Panc1 (cell line): ENCODE results near the gene RALGPS1.

Source experiments
- POLR2AphosphoS5 ChIP-seq: IDR thresholded peaks from 2 replicates; pipeline ENCODE4 v1.6.1; 2012; ENCODE audit warnings: mild to moderate bottlenecking, low read depth, low read length, moderate library complexity
- TCF7L2 ChIP-seq: IDR thresholded peaks from 2 replicates; pipeline ENCODE4 v1.6.1; 2011; ENCODE audit warnings: mild to moderate bottlenecking, low read depth, low read length, inconsistent platforms
- TF ChIP-seq, protein P1 (sequence below): fragments of 450-650 bp; IDR thresholded peaks from 2 replicates; pipeline ENCODE4 v1.5.1; 2017; ENCODE audit warnings: mild to moderate bottlenecking

GRCh38 chr9:127097683-127098082 lies 183.1 kb downstream of the RALGPS1 start:
- TF ChIP-seq, protein P1, sequence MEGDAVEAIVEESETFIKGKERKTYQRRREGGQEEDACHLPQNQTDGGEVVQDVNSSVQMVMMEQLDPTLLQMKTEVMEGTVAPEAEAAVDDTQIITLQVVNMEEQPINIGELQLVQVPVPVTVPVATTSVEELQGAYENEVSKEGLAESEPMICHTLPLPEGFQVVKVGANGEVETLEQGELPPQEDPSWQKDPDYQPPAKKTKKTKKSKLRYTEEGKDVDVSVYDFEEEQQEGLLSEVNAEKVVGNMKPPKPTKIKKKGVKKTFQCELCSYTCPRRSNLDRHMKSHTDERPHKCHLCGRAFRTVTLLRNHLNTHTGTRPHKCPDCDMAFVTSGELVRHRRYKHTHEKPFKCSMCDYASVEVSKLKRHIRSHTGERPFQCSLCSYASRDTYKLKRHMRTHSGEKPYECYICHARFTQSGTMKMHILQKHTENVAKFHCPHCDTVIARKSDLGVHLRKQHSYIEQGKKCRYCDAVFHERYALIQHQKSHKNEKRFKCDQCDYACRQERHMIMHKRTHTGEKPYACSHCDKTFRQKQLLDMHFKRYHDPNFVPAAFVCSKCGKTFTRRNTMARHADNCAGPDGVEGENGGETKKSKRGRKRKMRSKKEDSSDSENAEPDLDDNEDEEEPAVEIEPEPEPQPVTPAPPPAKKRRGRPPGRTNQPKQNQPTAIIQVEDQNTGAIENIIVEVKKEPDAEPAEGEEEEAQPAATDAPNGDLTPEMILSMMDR, result no peak
- TF ChIP-seq TCF7L2 (no peak), POLR2AphosphoS5 (no peak)
